Activated CD4-positive, alpha-beta T cell treated with anti-CD3 and anti-CD28 coated beads for 1 hour (primary cell): ENCODE data around the gene ATRIP.
"Not testable (repeated sequence)": the region's sequence is repeated elsewhere in the genome, so short reads cannot be mapped to it uniquely, and the experiment has no call there.

ENCODE experiments used
- DNase-seq: peaks from one replicate; pipeline ENCODE4 v3.0.0-alpha.2; 2020

ATRIP gene

GRCh38 chr3:48472673-48472922, 26.1 kb downstream of the ATRIP start:
- DNase-seq: no peak

GRCh38 chr3:48472923-48473616, 26.5 kb downstream of the ATRIP start:
- peak; percentile 93 for DNase-seq

- DNase-seq: no peak
These were observed 27.0 kb downstream of the ATRIP start for GRCh38 chr3:48473617-48473952.

GRCh38 chr3:48474031-48474430, 27.5 kb downstream of the ATRIP start:
- DNase-seq: not testable (repeated sequence)

- DNase-seq: no peak
These were observed 28.1 kb downstream of the ATRIP start for GRCh38 chr3:48474619-48475018.

- DNase-seq: no peak
These were observed 28.7 kb downstream of the ATRIP start for GRCh38 chr3:48475188-48475587.

GRCh38 chr3:48476426-48477053, 30.0 kb downstream of the ATRIP start:
- DNase-seq: no peak

GRCh38 chr3:48477959-48478520, 31.5 kb downstream of the ATRIP start:
- no peak for DNase-seq

GRCh38 chr3:48478626-48479555, 32.4 kb downstream of the ATRIP start:
- peak; percentile 49 for DNase-seq

GRCh38 chr3:48480891-48481290, 34.4 kb downstream of the ATRIP start:
- not testable (repeated sequence) for DNase-seq

- not testable (repeated sequence) for DNase-seq
These were observed 36.3 kb downstream of the ATRIP start for GRCh38 chr3:48482822-48483221.

GRCh38 chr3:48486952-48487351, 40.4 kb downstream of the ATRIP start:
- DNase-seq: no peak

GRCh38 chr3:48492461-48493202, 46.1 kb downstream of the ATRIP start:
- DNase-seq: no peak

GRCh38 chr3:48493203-48493501, 46.6 kb downstream of the ATRIP start:
- no peak for DNase-seq

- no peak for DNase-seq
These were observed 54.1 kb downstream of the ATRIP start for GRCh38 chr3:48500656-48501055.

GRCh38 chr3:48501196-48501595, 54.7 kb downstream of the ATRIP start:
- DNase-seq: no peak

- no peak for DNase-seq
These were observed 55.6 kb downstream of the ATRIP start for GRCh38 chr3:48502121-48502520.

GRCh38 chr3:48502728-48503168, 56.2 kb downstream of the ATRIP start:
- no peak for DNase-seq

GRCh38 chr3:48503401-48504050, 57.0 kb downstream of the ATRIP start:
- DNase-seq: no peak

- peak; percentile 34 for DNase-seq
These were observed 57.8 kb downstream of the ATRIP start, which contains the start of gene SHISA5 for GRCh38 chr3:48504051-48504946. SHISA5 (minus strand) TSS chr3:48504174; CDS start chr3:48504094, 80 bp downstream.

GRCh38 chr3:48505146-48505545, 58.6 kb downstream of the ATRIP start:
- no peak for DNase-seq
